Body of pancreas (tissue), 4 donors: Measurements from ENCODE around the gene CDH4. TPM values are rescaled to one million over a fixed set of nuclear protein-coding genes. Genes with fewer than 3 reads are reported as not detected.

ENCODE experiments used
- ATAC-seq: fragments of 150-250 bp; one replicate; pipeline ENCODE4 v1.9.1; 2016
- DNase-seq, 4 donors: peaks; one replicate each; pipeline ENCODE4 v3.0.0-alpha.2; 2019
- H3K27ac ChIP-seq, 4 donors: fragments of 200-600 bp; sonication (generic); 1 replicate in 3 of 4; 2 replicates in 1 of 4; pipeline versions ENCODE4 v1.5.1 to v1.6.1; 2016 to 2019; ENCODE audit warnings: mild to moderate bottlenecking in 1 of 4, mixed read lengths in 1 of 4, moderate library complexity in 1 of 4
- H3K27me3 ChIP-seq, 2 donors: fragments of 200-600 bp; sonication (generic); one replicate each; pipeline ENCODE4 v1.6.0; 2016; ENCODE audit warnings: mild to moderate bottlenecking in 1 of 2
- H3K36me3 ChIP-seq, 2 donors: fragments of 200-600 bp; sonication (generic); replicated peaks in 1 of 2; 2 replicates each; pipeline ENCODE4 v1.5.1; 2016; ENCODE audit warnings: low read depth in 2 of 2; ENCODE audit not compliant: insufficient read depth in 1 of 2
- H3K4me1 ChIP-seq: fragments of 200-600 bp; sonication (generic); one replicate; pipeline ENCODE4 v1.6.0; 2016
- H3K4me3 ChIP-seq, 2 donors: fragments of 200-600 bp; sonication (generic); 1 replicate in 1 of 2; 2 replicates in 1 of 2; pipeline ENCODE4 v1.5.1; 2016 to 2019
- H3K9me3 ChIP-seq, 3 donors: fragments of 200-600 bp; sonication (generic); 1 replicate in 2 of 3; 2 replicates in 1 of 3; pipeline ENCODE4 v1.5.1; 2016
- CTCF ChIP-seq, 7 experiments: fragments of 450-650 bp in 4 of 7; fragments of 200-600 bp in 3 of 7; sonication (generic) in 3 of 7; IDR thresholded peaks; one replicate each; pipeline ENCODE4 v1.5.1; 2016 to 2019; ENCODE audit warnings: antibody characterized with exemption in 7 of 7
- POLR2A ChIP-seq, 3 donors: fragments of 450-650 bp; IDR thresholded peaks; one replicate each; pipeline ENCODE4 v1.6.1; 2016; ENCODE audit warnings: antibody characterized with exemption in 3 of 3, mild to moderate bottlenecking in 2 of 3
- WGBS, 2 donors: methylation state at CpG; one replicate each; pipeline ENCODE4 v1.1.5; 2017; 5-methylcytosine and 5-hydroxymethylcytosine counted together
- intact Hi-C: fragments of 100-400 bp; cut with DNase I; formaldehyde crosslinking; loops from one replicate; pipeline ENCODE4 v1.15.1; 2023
- total RNA-seq, 2 donors: library from RNA; depleted of rRNA; stranded (reverse); fragments of >200 nt; gene quantifications; one replicate each; pipeline ENCODE4 v1.1.0, GENCODE V29; 2016

Gene CDH4
- total RNA-seq, 2 donors from 2014 or later = 0.33 to 0.52 TPM

GRCh38 chr20:61904456-61904855, 652.4 kb downstream of the CDH4 start:
- no peaks in the 10 kb centered on the region for H3K9me3 ChIP-seq
- H3K27me3 ChIP-seq = no peaks in the 10 kb centered on the region
- no peak for DNase-seq
- no peaks in the 10 kb centered on the region for H3K4me1 ChIP-seq
- H3K27ac ChIP-seq = no peak overlapping the region
- WGBS, 2 donors = 77 to 79% methylated on average over 4 to 14 of the region's 14 CpGs
- no peak overlapping the region for H3K4me3 ChIP-seq
- ATAC-seq = no peak
- H3K36me3 ChIP-seq = no peaks in the 10 kb centered on the region
- intact Hi-C loops = no loop called here
- TF ChIP-seq CTCF (IDR thresholded peaks at IDR 0.05) (no peak), POLR2A (IDR thresholded peaks at IDR 0.05) (no peak)

GRCh38 chr20:61905781-61906523, 653.9 kb downstream of the CDH4 start:
- no peak overlapping the region for H3K4me3 ChIP-seq
- DNase-seq (no peak), ATAC-seq (no peak)
- no peaks in the 10 kb centered on the region for H3K4me1 ChIP-seq
- TF ChIP-seq POLR2A (IDR thresholded peaks at IDR 0.05) = no peak
- TF ChIP-seq CTCF (IDR thresholded peaks at IDR 0.05) = no peak
- H3K36me3 ChIP-seq = no peaks in the 10 kb centered on the region
- WGBS, 2 donors = 94 to 96% methylated on average over 8 to 15 of the region's 15 CpGs
- no peak overlapping the region for H3K27ac ChIP-seq
- H3K9me3 ChIP-seq = no peaks in the 10 kb centered on the region
- no peaks in the 10 kb centered on the region for H3K27me3 ChIP-seq
- intact Hi-C loops = no loop called here

- H3K27ac ChIP-seq = no peak overlapping the region
Measured at GRCh38 chr20:61907081-61907891, 655.2 kb downstream of the CDH4 start.

GRCh38 chr20:61908057-61909026, 656.3 kb downstream of the CDH4 start:
- intact Hi-C loops = no loop called here
- WGBS, 2 donors = 74% methylated on average over 22 to 37 of the region's 38 CpGs

More at GRCh38 chr20:61907081-61907891, 655.2 kb downstream of the CDH4 start:
- DNase-seq (no peak), ATAC-seq (no peak)
- TF ChIP-seq POLR2A (IDR thresholded peaks at IDR 0.05) = no peak
- TF ChIP-seq CTCF (IDR thresholded peaks at IDR 0.05) = no peak
- Histone ChIP-seq H3K36me3 (no peaks in the 10 kb centered on the region), H3K27me3 (no peaks in the 10 kb centered on the region), H3K4me3 (no peak overlapping the region), H3K4me1 (no peaks in the 10 kb centered on the region), H3K9me3 (no peaks in the 10 kb centered on the region)
- 77 to 83% methylated on average over 9 to 22 of the region's 24 CpGs for WGBS, 2 donors
- intact Hi-C loops = no loop called here

More at GRCh38 chr20:61908057-61909026, 656.3 kb downstream of the CDH4 start:
- no peaks in the 10 kb centered on the region for H3K9me3 ChIP-seq
- H3K27ac ChIP-seq = no peak overlapping the region
- no peaks in the 10 kb centered on the region for H3K27me3 ChIP-seq
- H3K4me1 ChIP-seq = no peaks in the 10 kb centered on the region
- no peak overlapping the region for H3K4me3 ChIP-seq
- ATAC-seq (no peak), DNase-seq (no peak)
- TF ChIP-seq POLR2A (IDR thresholded peaks at IDR 0.05) (no peak), CTCF (IDR thresholded peaks at IDR 0.05) (no peak)
- no peaks in the 10 kb centered on the region for H3K36me3 ChIP-seq
